ENCODE results near the gene PRKAG3. TPM values are rescaled to one million over a fixed set of nuclear protein-coding genes. Genes with fewer than 3 reads are reported as not detected.
A peak's percentile ranks its signal among the peaks of the same experiment; 100 is the strongest.
"Not testable (repeated sequence)": the region's sequence is repeated elsewhere in the genome, so short reads cannot be mapped to it uniquely, and the experiment has no call there.

PRKAG3 gene
- total RNA-seq, 4 donors from 2014 or later, result not detected

GRCh38 chr2:218852911-218853667 is 21.5 kb upstream of the PRKAG3 start:
- Histone ChIP-seq H3K4me1 (peaks cover 0 to 12% (median 0%) of the 10 kb centered on the region in 3 donors), H3K27me3 (peaks cover 0 to 98% (median 9%) of the 10 kb centered on the region in 4 donors), H3K4me3 (no peak overlapping the region), H3K27ac (no peak overlapping the region), H3K36me3 (no peaks in the 10 kb centered on the region), H3K9me3 (no peaks in the 10 kb centered on the region)
- no peak for DNase-seq
- peak; percentile 49 to 87 (median 72) for TF ChIP-seq CTCF (IDR thresholded peaks at IDR 0.05)
- no peak for TF ChIP-seq POLR2A (IDR thresholded peaks at IDR 0.05)
- intact Hi-C loops (cut with DNase I), result no loop called here
- 22 to 25% methylated on average over 10 to 16 of the region's 16 CpGs for WGBS, 2 donors

DNA sequence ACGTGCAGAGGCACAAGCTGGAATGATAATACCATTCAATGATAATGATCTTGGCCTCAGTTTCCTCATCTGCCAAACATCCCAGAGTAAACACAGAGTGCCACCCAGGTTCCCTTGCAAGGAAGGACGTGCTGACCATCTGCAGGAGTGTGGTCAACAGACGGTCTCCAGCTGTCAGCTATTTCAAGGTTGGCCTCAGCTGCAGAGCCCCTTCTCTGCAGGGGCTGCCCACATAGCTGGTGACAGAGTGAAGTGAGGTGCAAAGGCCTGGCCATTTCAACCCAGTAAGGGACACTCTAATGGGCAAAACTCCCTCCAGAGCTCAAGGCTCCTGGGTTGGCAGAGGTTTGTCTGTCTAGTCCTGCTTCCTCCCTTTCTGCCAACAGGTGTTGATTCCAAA is 19.7 kb upstream of the PRKAG3 start:
- no peak for DNase-seq
- intact Hi-C loops (cut with DNase I), result no loop called here

GRCh38 chr2:218850796-218851195 is 19.2 kb upstream of the PRKAG3 start:
- WGBS, 2 donors, result 55 to 80% methylated on average over 2 of the region's 2 CpGs
- DNase-seq, result no peak
- Histone ChIP-seq H3K36me3 (no peaks in the 10 kb centered on the region), H3K27ac (no peak overlapping the region), H3K4me3 (no peak overlapping the region), H3K27me3 (peaks cover 0 to 80% (median 2%) of the 10 kb centered on the region in 4 donors), H3K9me3 (no peaks in the 10 kb centered on the region), H3K4me1 (peaks cover 0 to 22% (median 0%) of the 10 kb centered on the region in 3 donors)
- intact Hi-C loops (cut with DNase I), result no loop called here
- TF ChIP-seq CTCF (IDR thresholded peaks at IDR 0.05), result no peak
- TF ChIP-seq POLR2A (IDR thresholded peaks at IDR 0.05), result no peak

More for the DNA sequence above, 19.7 kb upstream of the PRKAG3 start:
- TF ChIP-seq CTCF (IDR thresholded peaks at IDR 0.05) (no peak), POLR2A (IDR thresholded peaks at IDR 0.05) (no peak)
- Histone ChIP-seq H3K27me3 (peaks cover 0 to 85% (median 2%) of the 10 kb centered on the region in 4 donors), H3K36me3 (no peaks in the 10 kb centered on the region), H3K9me3 (no peaks in the 10 kb centered on the region), H3K4me3 (no peak overlapping the region), H3K27ac (no peak overlapping the region), H3K4me1 (peaks cover 0 to 22% (median 0%) of the 10 kb centered on the region in 3 donors)
- 46 to 64% methylated on average over 2 to 3 of the region's 3 CpGs for WGBS, 2 donors

DNA sequence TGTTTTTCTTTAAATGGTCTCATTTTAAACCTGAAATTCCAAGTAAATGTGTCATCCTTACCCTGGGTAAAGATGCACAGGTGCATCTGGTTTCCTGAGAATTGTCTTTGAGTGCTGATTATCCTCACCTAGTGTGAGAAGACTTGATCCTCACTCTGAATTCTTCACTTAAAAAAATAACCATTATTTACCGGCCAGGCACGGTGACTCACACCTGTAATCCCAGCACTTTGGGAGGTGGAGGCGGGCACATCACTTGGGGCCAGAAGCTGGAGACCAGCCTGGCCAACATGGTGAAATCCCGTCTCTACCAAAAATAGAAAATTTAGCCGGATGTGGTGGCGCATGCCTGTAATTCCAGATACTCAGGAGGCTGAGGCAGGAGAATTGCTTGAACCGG is 18.1 kb upstream of the PRKAG3 start:
- 28 to 48% methylated on average over 3 to 7 of the region's 7 CpGs for WGBS, 2 donors
- no peak overlapping the region for H3K4me3 ChIP-seq
- intact Hi-C loops (cut with DNase I), result loop anchor here (5.0 kb wide), 1 partner anchor 122 kb away; no protein-coding TSS in a partner anchor
- H3K27me3 ChIP-seq, result peaks cover 0 to 69% (median 0%) of the 10 kb centered on the region in 4 donors
- H3K27ac ChIP-seq, result no peak overlapping the region
- no peak for DNase-seq
- H3K9me3 ChIP-seq, result no peaks in the 10 kb centered on the region
- peaks cover 0 to 22% (median 0%) of the 10 kb centered on the region in 3 donors for H3K4me1 ChIP-seq
- no peak for TF ChIP-seq POLR2A (IDR thresholded peaks at IDR 0.05)
- no peak for TF ChIP-seq CTCF (IDR thresholded peaks at IDR 0.05)
- H3K36me3 ChIP-seq, result no peaks in the 10 kb centered on the region

DNA sequence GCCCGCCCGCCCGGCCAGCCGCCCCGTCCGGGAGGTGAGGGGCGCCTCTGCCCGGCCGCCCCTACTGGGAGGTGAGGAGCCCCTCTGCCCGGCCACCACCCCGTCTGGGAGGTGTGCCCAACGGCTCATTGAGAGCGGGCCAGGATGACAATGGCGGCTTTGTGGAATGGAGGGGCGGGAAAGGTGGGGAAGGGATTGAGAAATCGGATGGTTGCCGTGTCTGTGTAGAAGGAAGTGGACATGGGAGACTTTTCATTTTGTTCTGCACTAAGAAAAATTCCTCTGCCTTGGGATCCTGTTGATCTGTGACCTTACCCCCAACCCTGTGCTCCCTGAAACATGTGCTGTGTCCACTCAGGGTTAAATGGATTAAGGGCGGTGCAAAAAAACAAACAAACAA is 15.4 kb upstream of the PRKAG3 start:
- intact Hi-C loops (cut with DNase I), result loop anchor here (5.0 kb wide), 1 partner anchor 120 kb away; no protein-coding TSS in a partner anchor

GRCh38 chr2:218844334-218844733 is 12.7 kb upstream of the PRKAG3 start:
- DNase-seq; H3K4me3 ChIP-seq; H3K27ac ChIP-seq; H3K4me1 ChIP-seq; H3K9me3 ChIP-seq; H3K36me3 ChIP-seq; intact Hi-C loops (cut with DNase I): not testable (repeated sequence)
- H3K27me3 ChIP-seq, result peaks cover 0 to 22% (median 0%) of the 10 kb centered on the region in 4 donors
- 74 to 78% methylated on average over 5 of the region's 5 CpGs for WGBS, 2 donors

More for the DNA sequence above, 15.4 kb upstream of the PRKAG3 start:
- 20 to 46% methylated on average over 1 to 3 of the region's 18 CpGs for WGBS, 2 donors
- H3K4me3 ChIP-seq, H3K4me1 ChIP-seq, H3K36me3 ChIP-seq, DNase-seq, H3K9me3 ChIP-seq, H3K27ac ChIP-seq: not testable (repeated sequence)
- peaks cover 0 to 41% (median 0%) of the 10 kb centered on the region in 4 donors for H3K27me3 ChIP-seq

Measured in esophagus squamous epithelium (tissue), 5 donors.